ENCODE results near the gene FAM222A.

FAM222A gene

GRCh38 chr12:109677279-109677691, 36.3 kb upstream of the FAM222A start:
- no peak for ATAC-seq
- no peak for TF ChIP-seq ARNTL (CRISPR knock-in tag; IDR thresholded peaks at IDR 0.05; ENCODE audit: borderline replicate concordance, low read depth)
- no peak for TF ChIP-seq POU6F1 (CRISPR knock-in tag; IDR thresholded peaks at IDR 0.05; ENCODE audit: borderline replicate concordance, low read depth)
- TF ChIP-seq CREB5 (CRISPR knock-in tag; IDR thresholded peaks at IDR 0.05; ENCODE audit: low read depth): no peak
- TF ChIP-seq SNAI2 (CRISPR knock-in tag; IDR thresholded peaks at IDR 0.05): no peak
- TF ChIP-seq GLIS3 (CRISPR knock-in tag; IDR thresholded peaks at IDR 0.05): no peak
- no peak for TF ChIP-seq PATZ1 (CRISPR knock-in tag; IDR thresholded peaks at IDR 0.05; ENCODE audit: borderline replicate concordance)
- no peak for TF ChIP-seq OSR1 (CRISPR knock-in tag; IDR thresholded peaks at IDR 0.05)
- no peak for TF ChIP-seq PPARA (CRISPR knock-in tag; IDR thresholded peaks at IDR 0.05; ENCODE audit: borderline replicate concordance)

- no peak for ATAC-seq
- no peak for TF ChIP-seq ESRRG (CRISPR knock-in tag; IDR thresholded peaks at IDR 0.05)
- TF ChIP-seq TOX (CRISPR knock-in tag; IDR thresholded peaks at IDR 0.05; ENCODE audit: borderline replicate concordance): no peak
- no peak for TF ChIP-seq SNAI2 (CRISPR knock-in tag; IDR thresholded peaks at IDR 0.05)
- no peak for TF ChIP-seq PATZ1 (CRISPR knock-in tag; IDR thresholded peaks at IDR 0.05; ENCODE audit: borderline replicate concordance)
- TF ChIP-seq ARNTL (CRISPR knock-in tag; IDR thresholded peaks at IDR 0.05; ENCODE audit: borderline replicate concordance, low read depth): no peak
- TF ChIP-seq ZFP30 (CRISPR knock-in tag; IDR thresholded peaks at IDR 0.05): no peak
- TF ChIP-seq ZNF70 (CRISPR knock-in tag; IDR thresholded peaks at IDR 0.05): no peak
Observed at GRCh38 chr12:109678719-109679118, 34.9 kb upstream of the FAM222A start.

GRCh38 chr12:109679501-109680263, 33.9 kb upstream of the FAM222A start:
- no peak for ATAC-seq
- TF ChIP-seq CSRNP3 (CRISPR knock-in tag; IDR thresholded peaks at IDR 0.05): no peak
- TF ChIP-seq POU6F1 (CRISPR knock-in tag; IDR thresholded peaks at IDR 0.05; ENCODE audit: borderline replicate concordance, low read depth): no peak
- no peak for TF ChIP-seq CSDC2 (CRISPR knock-in tag; IDR thresholded peaks at IDR 0.05)
- no peak for TF ChIP-seq ZNF70 (CRISPR knock-in tag; IDR thresholded peaks at IDR 0.05)
- TF ChIP-seq ZFP30 (CRISPR knock-in tag; IDR thresholded peaks at IDR 0.05): no peak
- TF ChIP-seq ARNTL (CRISPR knock-in tag; IDR thresholded peaks at IDR 0.05; ENCODE audit: borderline replicate concordance, low read depth): no peak
- TF ChIP-seq GLIS3 (CRISPR knock-in tag; IDR thresholded peaks at IDR 0.05): no peak
- TF ChIP-seq PATZ1 (CRISPR knock-in tag; IDR thresholded peaks at IDR 0.05; ENCODE audit: borderline replicate concordance): no peak
- TF ChIP-seq TSHZ2 (CRISPR knock-in tag; IDR thresholded peaks at IDR 0.05): no peak
- TF ChIP-seq ZC3H10 (CRISPR knock-in tag; IDR thresholded peaks at IDR 0.05): no peak
- TF ChIP-seq PPARA (CRISPR knock-in tag; IDR thresholded peaks at IDR 0.05; ENCODE audit: borderline replicate concordance): no peak
- no peak for TF ChIP-seq TCF4 (CRISPR knock-in tag; IDR thresholded peaks at IDR 0.05; ENCODE audit: borderline replicate concordance)
- TF ChIP-seq ZFP3 (CRISPR knock-in tag; IDR thresholded peaks at IDR 0.05): no peak
- no peak for TF ChIP-seq RARB (CRISPR knock-in tag; IDR thresholded peaks at IDR 0.05)
- TF ChIP-seq ESRRG (CRISPR knock-in tag; IDR thresholded peaks at IDR 0.05): no peak
- TF ChIP-seq ISL1 (CRISPR knock-in tag; IDR thresholded peaks at IDR 0.05): no peak

Measured in SK-N-SH treated with all-trans-retinoic acid at 6 μM for 48 hours (cell line).